ENCODE measurements around the gene SMAP2.
A peak's percentile ranks its signal among the peaks of the same experiment; 100 is the strongest.

SMAP2 gene

DNA sequence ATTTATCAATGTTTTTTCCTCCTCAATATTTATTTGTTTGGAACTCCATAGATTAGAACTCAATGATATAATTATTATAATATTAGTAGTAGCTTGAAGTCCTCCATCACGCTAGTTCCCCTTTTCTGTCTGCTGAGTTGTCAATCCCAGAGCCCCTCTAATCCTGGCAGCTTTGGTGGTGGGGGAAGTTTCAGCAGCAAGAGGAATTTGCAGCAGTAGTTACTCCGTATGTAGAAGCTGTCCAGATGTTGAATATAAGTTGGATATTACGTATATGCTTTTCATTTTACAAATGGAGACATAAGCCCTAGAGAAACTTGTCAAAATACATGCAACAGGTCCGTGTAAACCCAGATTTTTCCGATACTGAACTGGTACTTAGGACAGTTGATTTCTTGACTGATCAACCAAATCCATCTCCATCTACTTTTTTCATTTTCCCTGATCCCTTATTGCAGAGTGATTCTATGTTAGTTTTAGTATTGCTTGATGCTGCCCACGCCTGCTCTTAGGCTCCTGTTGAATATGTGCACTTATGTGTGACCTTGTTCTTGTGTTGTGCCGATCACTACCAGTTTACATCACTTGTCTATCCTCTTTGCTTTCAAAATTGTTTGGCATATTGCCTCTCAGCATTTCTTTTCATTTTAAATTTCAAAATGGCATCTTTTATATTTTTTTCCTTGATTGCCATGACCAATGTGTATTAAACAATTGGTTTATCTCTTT lies 28.1 kb downstream of the SMAP2 start:
- H2BK12ac ChIP-seq (ENCODE audit: low read length in 2 of 2) = no peak overlapping the region
- no peak overlapping the region for H2BK15ac ChIP-seq (ENCODE audit: low read depth, poor library complexity, severe bottlenecking)
- H3K27ac ChIP-seq (ENCODE audit: low read length, poor library complexity, severe bottlenecking) = no peak overlapping the region
- no peak overlapping the region for H3K4ac ChIP-seq (ENCODE audit: low read depth in 1 of 2, low read length in 2 of 2)
- H3K4me2 ChIP-seq (ENCODE audit: low read length, poor library complexity, severe bottlenecking) = no peak overlapping the region
- no peak overlapping the region for H2BK120ac ChIP-seq (ENCODE audit: low read depth, low read length)
- no peaks in the 10 kb centered on the region for H3K4me1 ChIP-seq (ENCODE audit: control insufficient read depth, insufficient read depth, low read depth, low read length)
- no peak overlapping the region for H2AK5ac ChIP-seq (ENCODE audit: low read length, severe bottlenecking)
- H2BK5ac ChIP-seq (ENCODE audit: low read depth, low read length, poor library complexity, severe bottlenecking) = no peak overlapping the region
- H2AFZ ChIP-seq (ENCODE audit: low read depth, low read length) = no peak overlapping the region
- H3K9me3 ChIP-seq (ENCODE audit: control insufficient read depth, low read length) = no peaks in the 10 kb centered on the region
- no peak overlapping the region for H3K18ac ChIP-seq (ENCODE audit: low read depth in 1 of 2, low read length in 2 of 2)
- H3K9ac ChIP-seq (ENCODE audit: low read length) = no peak overlapping the region
- H4K8ac ChIP-seq (ENCODE audit: low read length) = no peak overlapping the region
- no peaks in the 10 kb centered on the region for H3K27me3 ChIP-seq (ENCODE audit: control insufficient read depth in 1 of 2, insufficient read depth in 1 of 2, low read length in 2 of 2)
- H4K91ac ChIP-seq (ENCODE audit: low read length) = no peak overlapping the region
- DNase-seq = no peak
- peaks cover 20% of the 10 kb centered on the region for H3K79me1 ChIP-seq (replicated peaks; ENCODE audit: low read length, poor library complexity, severe bottlenecking)
- H3K23ac ChIP-seq (ENCODE audit: low read length in 2 of 2) = no peak overlapping the region
- WGBS = 100% methylated on average over 4 of the region's 7 CpGs
- H3K4me3 ChIP-seq (ENCODE audit: insufficient read depth in 1 of 2, low read depth in 1 of 2, low read length in 2 of 2) = no peak overlapping the region
- H3K14ac ChIP-seq (ENCODE audit: low read length in 2 of 2) = no peak overlapping the region
- H3K36me3 ChIP-seq (ENCODE audit: control insufficient read depth in 1 of 2, insufficient read depth in 2 of 2, low read depth in 1 of 2, low read length in 2 of 2) = no peaks in the 10 kb centered on the region

DNA sequence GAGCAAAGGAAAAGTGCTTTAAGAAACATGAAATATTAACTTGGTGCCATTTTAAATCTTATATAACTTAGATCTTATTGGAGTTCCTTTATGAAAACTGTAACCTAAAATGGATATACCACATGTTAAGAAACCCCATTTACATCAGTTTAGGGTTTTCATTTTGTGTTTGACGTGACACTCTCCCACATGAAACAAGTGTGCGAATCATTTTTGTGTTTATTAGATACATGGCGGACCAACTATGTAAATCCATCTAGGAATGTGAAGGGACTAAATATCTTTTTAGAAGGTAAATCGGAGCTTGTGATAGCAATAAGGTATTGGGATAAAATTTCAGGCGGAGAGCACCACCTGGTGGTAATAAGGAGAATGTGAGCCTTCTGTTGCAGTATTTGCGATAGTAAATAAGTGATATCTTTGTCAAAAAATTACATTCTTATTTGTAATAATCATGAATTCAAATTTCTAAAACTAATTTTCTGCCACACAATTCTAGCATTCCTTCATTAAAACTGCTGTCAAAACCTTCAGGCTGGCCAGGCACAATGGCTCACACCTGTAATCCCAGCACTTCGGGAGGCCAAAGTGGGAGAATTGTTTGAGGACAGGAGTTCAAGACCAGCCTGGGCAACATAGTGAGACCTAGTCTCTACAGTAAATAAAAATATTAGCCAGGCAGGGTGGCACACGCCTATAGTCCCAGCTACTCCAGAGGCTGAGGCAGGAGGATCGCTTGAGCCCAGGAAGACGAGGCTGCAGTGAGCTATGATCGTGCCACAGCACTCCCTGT lies 31.3 kb downstream of the SMAP2 start:
- H3K14ac ChIP-seq (ENCODE audit: low read length in 2 of 2) = no peak overlapping the region
- no peak overlapping the region for H3K4me3 ChIP-seq (ENCODE audit: insufficient read depth in 1 of 2, low read depth in 1 of 2, low read length in 2 of 2)
- no peak overlapping the region for H2AFZ ChIP-seq (ENCODE audit: low read depth, low read length)
- H4K91ac ChIP-seq (ENCODE audit: low read length) = no peak overlapping the region
- no peak overlapping the region for H3K4me2 ChIP-seq (ENCODE audit: low read length, poor library complexity, severe bottlenecking)
- H2BK5ac ChIP-seq (ENCODE audit: low read depth, low read length, poor library complexity, severe bottlenecking) = no peak overlapping the region
- H2BK12ac ChIP-seq (ENCODE audit: low read length in 2 of 2) = no peak overlapping the region
- no peak overlapping the region for H4K8ac ChIP-seq (ENCODE audit: low read length)
- H3K4ac ChIP-seq (ENCODE audit: low read depth in 1 of 2, low read length in 2 of 2) = no peak overlapping the region
- no peak overlapping the region for H2BK120ac ChIP-seq (ENCODE audit: low read depth, low read length)
- H3K4me1 ChIP-seq (ENCODE audit: control insufficient read depth, insufficient read depth, low read depth, low read length) = no peaks in the 10 kb centered on the region
- H3K9ac ChIP-seq (ENCODE audit: low read length) = peak overlapping the region; percentile 60
- no peak overlapping the region for H2BK15ac ChIP-seq (ENCODE audit: low read depth, poor library complexity, severe bottlenecking)
- H3K79me1 ChIP-seq (replicated peaks; ENCODE audit: low read length, poor library complexity, severe bottlenecking) = peaks cover 23% of the 10 kb centered on the region
- no peaks in the 10 kb centered on the region for H3K9me3 ChIP-seq (ENCODE audit: control insufficient read depth, low read length)
- H3K27me3 ChIP-seq (ENCODE audit: control insufficient read depth in 1 of 2, insufficient read depth in 1 of 2, low read length in 2 of 2) = no peaks in the 10 kb centered on the region
- WGBS = 61% methylated on average over 10 of the region's 11 CpGs
- DNase-seq = peak; percentile 69
- no peak overlapping the region for H3K18ac ChIP-seq (ENCODE audit: low read depth in 1 of 2, low read length in 2 of 2)
- H3K23ac ChIP-seq (ENCODE audit: low read length in 2 of 2) = no peak overlapping the region
- H3K36me3 ChIP-seq (ENCODE audit: control insufficient read depth in 1 of 2, insufficient read depth in 2 of 2, low read depth in 1 of 2, low read length in 2 of 2) = peaks cover 0 to 16% of the 10 kb centered on the region in 2 experiments
- H3K27ac ChIP-seq (ENCODE audit: low read length, poor library complexity, severe bottlenecking) = no peak overlapping the region
- H2AK5ac ChIP-seq (ENCODE audit: low read length, severe bottlenecking) = no peak overlapping the region

DNA sequence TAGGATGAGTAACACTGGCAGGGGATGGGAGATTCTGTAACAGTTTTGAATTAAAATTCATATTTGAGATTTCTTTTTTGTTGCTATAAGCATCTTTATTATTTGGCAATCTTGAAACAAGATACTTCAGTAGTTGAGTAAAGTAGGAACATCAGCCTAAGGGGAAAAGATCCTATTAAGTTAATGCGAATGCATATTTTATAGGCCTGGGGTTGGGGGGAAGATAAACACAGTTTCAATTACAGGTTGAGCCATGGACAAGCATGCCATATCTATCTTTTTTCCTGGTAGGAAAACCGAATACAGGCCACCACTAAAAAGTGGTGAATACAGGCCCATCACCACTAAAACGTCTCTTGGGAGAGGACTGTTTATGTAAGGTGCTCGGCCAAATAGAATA lies 32.3 kb downstream of the SMAP2 start:
- H3K4ac ChIP-seq (ENCODE audit: low read depth in 1 of 2, low read length in 2 of 2) = no peak overlapping the region
- no peak overlapping the region for H3K14ac ChIP-seq (ENCODE audit: low read length in 2 of 2)
- H2AK5ac ChIP-seq (ENCODE audit: low read length, severe bottlenecking) = no peak overlapping the region
- no peaks in the 10 kb centered on the region for H3K9me3 ChIP-seq (ENCODE audit: control insufficient read depth, low read length)
- WGBS = 100% methylated on average over 1 of the region's 4 CpGs
- no peak overlapping the region for H2BK15ac ChIP-seq (ENCODE audit: low read depth, poor library complexity, severe bottlenecking)
- no peak overlapping the region for H2BK5ac ChIP-seq (ENCODE audit: low read depth, low read length, poor library complexity, severe bottlenecking)
- H3K27me3 ChIP-seq (ENCODE audit: control insufficient read depth in 1 of 2, insufficient read depth in 1 of 2, low read length in 2 of 2) = no peaks in the 10 kb centered on the region
- H3K9ac ChIP-seq (ENCODE audit: low read length) = peak overlapping the region; percentile 10
- H3K4me2 ChIP-seq (ENCODE audit: low read length, poor library complexity, severe bottlenecking) = no peak overlapping the region
- no peak for DNase-seq
- no peak overlapping the region for H4K8ac ChIP-seq (ENCODE audit: low read length)
- no peak overlapping the region for H4K91ac ChIP-seq (ENCODE audit: low read length)
- no peak overlapping the region for H3K4me3 ChIP-seq (ENCODE audit: insufficient read depth in 1 of 2, low read depth in 1 of 2, low read length in 2 of 2)
- H3K79me1 ChIP-seq (replicated peaks; ENCODE audit: low read length, poor library complexity, severe bottlenecking) = peaks cover 23% of the 10 kb centered on the region
- H3K23ac ChIP-seq (ENCODE audit: low read length in 2 of 2) = no peak overlapping the region
- peaks cover 0 to 25% of the 10 kb centered on the region in 2 experiments for H3K36me3 ChIP-seq (ENCODE audit: control insufficient read depth in 1 of 2, insufficient read depth in 2 of 2, low read depth in 1 of 2, low read length in 2 of 2)
- H2AFZ ChIP-seq (ENCODE audit: low read depth, low read length) = no peak overlapping the region
- no peak overlapping the region for H2BK120ac ChIP-seq (ENCODE audit: low read depth, low read length)
- no peak overlapping the region for H3K27ac ChIP-seq (ENCODE audit: low read length, poor library complexity, severe bottlenecking)
- no peak overlapping the region for H3K18ac ChIP-seq (ENCODE audit: low read depth in 1 of 2, low read length in 2 of 2)
- no peaks in the 10 kb centered on the region for H3K4me1 ChIP-seq (ENCODE audit: control insufficient read depth, insufficient read depth, low read depth, low read length)
- H2BK12ac ChIP-seq (ENCODE audit: low read length in 2 of 2) = no peak overlapping the region

DNA sequence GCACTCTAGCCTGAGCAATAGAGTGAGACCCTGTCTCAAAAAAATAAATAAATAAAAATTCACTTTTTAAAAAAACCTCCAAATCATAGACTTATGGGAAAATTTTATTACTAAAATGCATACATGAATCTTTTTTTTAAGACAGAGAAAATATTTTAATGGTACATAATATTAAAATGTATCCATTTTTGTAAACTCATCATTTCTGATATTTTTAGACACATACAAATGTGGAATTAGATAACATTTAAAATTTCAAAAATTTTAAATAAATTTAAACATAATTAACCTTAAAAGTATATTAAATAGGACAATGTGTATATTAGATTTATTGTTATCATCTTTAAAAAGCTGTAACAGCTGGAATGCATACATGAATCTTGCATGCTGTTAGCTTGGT lies 33.9 kb downstream of the SMAP2 start:
- H3K23ac ChIP-seq (ENCODE audit: low read length in 2 of 2) = no peak overlapping the region
- H3K36me3 ChIP-seq (ENCODE audit: control insufficient read depth in 1 of 2, insufficient read depth in 2 of 2, low read depth in 1 of 2, low read length in 2 of 2) = peaks cover 0 to 26% of the 10 kb centered on the region in 2 experiments
- H3K4ac ChIP-seq (ENCODE audit: low read depth in 1 of 2, low read length in 2 of 2) = no peak overlapping the region
- H2BK5ac ChIP-seq (ENCODE audit: low read depth, low read length, poor library complexity, severe bottlenecking) = no peak overlapping the region
- H3K27me3 ChIP-seq (ENCODE audit: control insufficient read depth in 1 of 2, insufficient read depth in 1 of 2, low read length in 2 of 2) = no peaks in the 10 kb centered on the region
- no peaks in the 10 kb centered on the region for H3K4me1 ChIP-seq (ENCODE audit: control insufficient read depth, insufficient read depth, low read depth, low read length)
- no peaks in the 10 kb centered on the region for H3K9me3 ChIP-seq (ENCODE audit: control insufficient read depth, low read length)
- no peak overlapping the region for H4K8ac ChIP-seq (ENCODE audit: low read length)
- H4K91ac ChIP-seq (ENCODE audit: low read length) = no peak overlapping the region
- no peak for DNase-seq
- H2BK120ac ChIP-seq (ENCODE audit: low read depth, low read length) = no peak overlapping the region
- peaks cover 21% of the 10 kb centered on the region for H3K79me1 ChIP-seq (replicated peaks; ENCODE audit: low read length, poor library complexity, severe bottlenecking)
- H3K27ac ChIP-seq (ENCODE audit: low read length, poor library complexity, severe bottlenecking) = no peak overlapping the region
- no peak overlapping the region for H2BK12ac ChIP-seq (ENCODE audit: low read length in 2 of 2)
- no peak overlapping the region for H3K4me3 ChIP-seq (ENCODE audit: insufficient read depth in 1 of 2, low read depth in 1 of 2, low read length in 2 of 2)
- H3K9ac ChIP-seq (ENCODE audit: low read length) = no peak overlapping the region
- no peak overlapping the region for H3K18ac ChIP-seq (ENCODE audit: low read depth in 1 of 2, low read length in 2 of 2)
- H3K14ac ChIP-seq (ENCODE audit: low read length in 2 of 2) = no peak overlapping the region
- no peak overlapping the region for H2AK5ac ChIP-seq (ENCODE audit: low read length, severe bottlenecking)
- no peak overlapping the region for H3K4me2 ChIP-seq (ENCODE audit: low read length, poor library complexity, severe bottlenecking)
- H2BK15ac ChIP-seq (ENCODE audit: low read depth, poor library complexity, severe bottlenecking) = no peak overlapping the region
- H2AFZ ChIP-seq (ENCODE audit: low read depth, low read length) = no peak overlapping the region

Data from mesenchymal stem cell (in vitro differentiated cells and primary cell).